Measurements from ENCODE around the gene SHISAL2A. TPM values are rescaled to one million over a fixed set of nuclear protein-coding genes. Genes with fewer than 3 reads are reported as not detected.

The SHISAL2A gene
- total RNA-seq, 1 donor from 2014 or later = not detected

DNA sequence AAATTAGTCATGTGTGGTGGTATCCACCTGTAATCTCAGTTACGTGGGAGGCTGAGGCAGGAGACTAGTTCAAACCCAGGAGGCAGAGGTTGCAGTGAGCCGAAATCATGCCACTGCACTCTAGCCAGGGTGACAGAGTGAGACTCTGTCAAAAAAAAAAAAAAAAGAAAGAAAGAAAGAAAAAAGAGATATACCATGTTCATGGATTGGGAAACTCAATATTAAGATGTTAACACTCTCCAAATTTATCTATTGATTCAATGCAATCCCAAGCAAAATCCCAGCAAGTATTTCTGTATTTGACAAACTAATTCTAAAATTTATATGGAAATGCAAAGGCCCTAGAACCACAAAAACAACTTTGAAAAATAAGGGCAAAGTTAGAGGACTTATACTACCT is 11.0 kb upstream of the SHISAL2A start:
- H4K20me1 ChIP-seq (ENCODE audit: insufficient read depth, low read length) = no peaks in the 10 kb centered on the region
- H3K27me3 ChIP-seq (ENCODE audit: insufficient read depth, low read length) = no peaks in the 10 kb centered on the region
- DNase-seq (ENCODE audit: low read depth) = no peak
- H3K27ac Mint-ChIP-seq (ENCODE audit: unreplicated experiment) = no peak overlapping the region
- H3K36me3 ChIP-seq (ENCODE audit: insufficient read depth, low read length) = no peaks in the 10 kb centered on the region
- H3K4me3 ChIP-seq (ENCODE audit: insufficient read depth, low read depth, low read length) = no peak overlapping the region
- H3K36me3 Mint-ChIP-seq (ENCODE audit: low read depth, unreplicated experiment) = no peaks in the 10 kb centered on the region
- TF ChIP-seq, protein P1, sequence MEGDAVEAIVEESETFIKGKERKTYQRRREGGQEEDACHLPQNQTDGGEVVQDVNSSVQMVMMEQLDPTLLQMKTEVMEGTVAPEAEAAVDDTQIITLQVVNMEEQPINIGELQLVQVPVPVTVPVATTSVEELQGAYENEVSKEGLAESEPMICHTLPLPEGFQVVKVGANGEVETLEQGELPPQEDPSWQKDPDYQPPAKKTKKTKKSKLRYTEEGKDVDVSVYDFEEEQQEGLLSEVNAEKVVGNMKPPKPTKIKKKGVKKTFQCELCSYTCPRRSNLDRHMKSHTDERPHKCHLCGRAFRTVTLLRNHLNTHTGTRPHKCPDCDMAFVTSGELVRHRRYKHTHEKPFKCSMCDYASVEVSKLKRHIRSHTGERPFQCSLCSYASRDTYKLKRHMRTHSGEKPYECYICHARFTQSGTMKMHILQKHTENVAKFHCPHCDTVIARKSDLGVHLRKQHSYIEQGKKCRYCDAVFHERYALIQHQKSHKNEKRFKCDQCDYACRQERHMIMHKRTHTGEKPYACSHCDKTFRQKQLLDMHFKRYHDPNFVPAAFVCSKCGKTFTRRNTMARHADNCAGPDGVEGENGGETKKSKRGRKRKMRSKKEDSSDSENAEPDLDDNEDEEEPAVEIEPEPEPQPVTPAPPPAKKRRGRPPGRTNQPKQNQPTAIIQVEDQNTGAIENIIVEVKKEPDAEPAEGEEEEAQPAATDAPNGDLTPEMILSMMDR (IDR thresholded peaks at IDR 0.05; ENCODE audit: insufficient read depth, low read depth, low read length) = no peak
- no peak for TF ChIP-seq EZH2 (IDR thresholded peaks at IDR 0.05; ENCODE audit: insufficient read depth, low read length)
- H3K79me2 ChIP-seq (ENCODE audit: insufficient read depth, low read length) = no peaks in the 10 kb centered on the region
- H3K4me2 ChIP-seq (ENCODE audit: low read length) = no peak overlapping the region
- no peak overlapping the region for H3K4me3 Mint-ChIP-seq (ENCODE audit: unreplicated experiment)
- no peaks in the 10 kb centered on the region for H3K4me1 ChIP-seq (ENCODE audit: insufficient read depth, low read length)
- no peak overlapping the region for H3K9ac ChIP-seq (ENCODE audit: low read length)
- no peaks in the 10 kb centered on the region for H3K4me1 Mint-ChIP-seq (ENCODE audit: low read depth, unreplicated experiment)
- no peak for FAIRE-seq
- H3K27me3 Mint-ChIP-seq (ENCODE audit: low read depth, unreplicated experiment) = peaks cover 5% of the 10 kb centered on the region
- no peak overlapping the region for H3K27ac ChIP-seq (ENCODE audit: low read depth, low read length)
- H3K9me3 ChIP-seq (ENCODE audit: insufficient read depth, low read depth, low read length) = no peaks in the 10 kb centered on the region
- no peak overlapping the region for H2AFZ ChIP-seq (ENCODE audit: low read depth, low read length)
- peaks cover 6% of the 10 kb centered on the region for H3K9me3 Mint-ChIP-seq (ENCODE audit: unreplicated experiment)

- no peak overlapping the region for H3K27ac Mint-ChIP-seq (ENCODE audit: unreplicated experiment)
- H3K9me3 Mint-ChIP-seq (ENCODE audit: unreplicated experiment) = peaks cover 6% of the 10 kb centered on the region
- H4K20me1 ChIP-seq (ENCODE audit: insufficient read depth, low read length) = no peaks in the 10 kb centered on the region
- no peaks in the 10 kb centered on the region for H3K27me3 Mint-ChIP-seq (ENCODE audit: low read depth, unreplicated experiment)
- no peaks in the 10 kb centered on the region for H3K27me3 ChIP-seq (ENCODE audit: insufficient read depth, low read length)
- no peak overlapping the region for H3K27ac ChIP-seq (ENCODE audit: low read depth, low read length)
- H3K4me1 Mint-ChIP-seq (ENCODE audit: low read depth, unreplicated experiment) = no peaks in the 10 kb centered on the region
- H3K9ac ChIP-seq (ENCODE audit: low read length) = no peak overlapping the region
- H3K36me3 ChIP-seq (ENCODE audit: insufficient read depth, low read length) = no peaks in the 10 kb centered on the region
- DNase-seq (ENCODE audit: low read depth) (no peak), FAIRE-seq (no peak)
- H3K79me2 ChIP-seq (ENCODE audit: insufficient read depth, low read length) = no peaks in the 10 kb centered on the region
- no peaks in the 10 kb centered on the region for H3K36me3 Mint-ChIP-seq (ENCODE audit: low read depth, unreplicated experiment)
- no peak overlapping the region for H3K4me3 Mint-ChIP-seq (ENCODE audit: unreplicated experiment)
- no peaks in the 10 kb centered on the region for H3K9me3 ChIP-seq (ENCODE audit: insufficient read depth, low read depth, low read length)
- no peak overlapping the region for H3K4me2 ChIP-seq (ENCODE audit: low read length)
- TF ChIP-seq, protein P1 (IDR thresholded peaks at IDR 0.05; ENCODE audit: insufficient read depth, low read depth, low read length) = no peak
- no peak for TF ChIP-seq EZH2 (IDR thresholded peaks at IDR 0.05; ENCODE audit: insufficient read depth, low read length)
- no peak overlapping the region for H3K4me3 ChIP-seq (ENCODE audit: insufficient read depth, low read depth, low read length)
- H3K4me1 ChIP-seq (ENCODE audit: insufficient read depth, low read length) = no peaks in the 10 kb centered on the region
- no peak overlapping the region for H2AFZ ChIP-seq (ENCODE audit: low read depth, low read length)
These were observed 9.2 kb upstream of the SHISAL2A start for GRCh38 chr1:52623812-52624211.

GRCh38 chr1:52627028-52627427 is 5.9 kb upstream of the SHISAL2A start:
- no peaks in the 10 kb centered on the region for H3K4me1 ChIP-seq (ENCODE audit: insufficient read depth, low read length)
- no peak overlapping the region for H3K9ac ChIP-seq (ENCODE audit: low read length)
- H3K36me3 ChIP-seq (ENCODE audit: insufficient read depth, low read length) = no peaks in the 10 kb centered on the region
- H3K4me2 ChIP-seq (ENCODE audit: low read length) = no peak overlapping the region
- no peaks in the 10 kb centered on the region for H4K20me1 ChIP-seq (ENCODE audit: insufficient read depth, low read length)
- H3K27ac ChIP-seq (ENCODE audit: low read depth, low read length) = no peak overlapping the region
- H2AFZ ChIP-seq (ENCODE audit: low read depth, low read length) = no peak overlapping the region
- no peaks in the 10 kb centered on the region for H3K9me3 ChIP-seq (ENCODE audit: insufficient read depth, low read depth, low read length)
- Mint-ChIP-seq H3K9me3 (ENCODE audit: unreplicated experiment) (peaks cover 6% of the 10 kb centered on the region), H3K4me1 (ENCODE audit: low read depth, unreplicated experiment) (no peaks in the 10 kb centered on the region), H3K4me3 (ENCODE audit: unreplicated experiment) (no peak overlapping the region), H3K27ac (ENCODE audit: unreplicated experiment) (no peak overlapping the region), H3K27me3 (ENCODE audit: low read depth, unreplicated experiment) (peaks cover 13% of the 10 kb centered on the region), H3K36me3 (ENCODE audit: low read depth, unreplicated experiment) (peaks cover 1% of the 10 kb centered on the region)
- FAIRE-seq (no peak), DNase-seq (ENCODE audit: low read depth) (no peak)
- TF ChIP-seq, protein P1 (IDR thresholded peaks at IDR 0.05; ENCODE audit: insufficient read depth, low read depth, low read length) = no peak
- no peak for TF ChIP-seq EZH2 (IDR thresholded peaks at IDR 0.05; ENCODE audit: insufficient read depth, low read length)
- no peaks in the 10 kb centered on the region for H3K79me2 ChIP-seq (ENCODE audit: insufficient read depth, low read length)
- H3K27me3 ChIP-seq (ENCODE audit: insufficient read depth, low read length) = peaks cover 12% of the 10 kb centered on the region
- H3K4me3 ChIP-seq (ENCODE audit: insufficient read depth, low read depth, low read length) = no peak overlapping the region

All from astrocyte (in vitro differentiated cells and primary cell).